Trophoblast cell (in vitro differentiated cells and primary cell): ENCODE results near the gene PIH1D1.

Source experiments
- DNase-seq, 2 donors: peaks; one replicate each; pipeline ENCODE4 v3.0.0-alpha.2; 2016
- H2AFZ ChIP-seq: 2 replicates; pipeline ENCODE4 v1.6.1; 2013; ENCODE audit warnings: low read length, moderate library complexity, mild to moderate bottlenecking; ENCODE audit not compliant: insufficient read depth, poor library complexity
- H2AK5ac ChIP-seq: 2 replicates; pipeline ENCODE4 v1.6.1; 2013; ENCODE audit warnings: mild to moderate bottlenecking, low read length
- H2BK120ac ChIP-seq: 2 replicates; pipeline ENCODE4 v1.6.1; 2013; ENCODE audit warnings: low read length, mild to moderate bottlenecking, moderate library complexity; ENCODE audit not compliant: insufficient read depth, poor library complexity
- H2BK12ac ChIP-seq: 2 replicates; pipeline ENCODE4 v1.6.1; 2013; ENCODE audit warnings: mild to moderate bottlenecking, low read length, moderate library complexity
- H2BK5ac ChIP-seq: 2 replicates; pipeline ENCODE4 v1.6.1; 2013; ENCODE audit warnings: low read length, low read depth, moderate library complexity, mild to moderate bottlenecking; ENCODE audit not compliant: poor library complexity
- H3K14ac ChIP-seq: 2 replicates; pipeline ENCODE4 v1.6.1; 2013; ENCODE audit warnings: mild to moderate bottlenecking, low read length
- H3K18ac ChIP-seq: 2 replicates; pipeline ENCODE4 v1.6.1; 2013; ENCODE audit warnings: mild to moderate bottlenecking, low read length
- H3K23ac ChIP-seq: 2 replicates; pipeline ENCODE4 v1.6.1; 2013; ENCODE audit warnings: low read length
- H3K27ac ChIP-seq: 2 replicates; pipeline ENCODE4 v1.5.1; 2013; ENCODE audit warnings: low read depth, mild to moderate bottlenecking, inconsistent platforms, low read length, moderate library complexity
- H3K27me3 ChIP-seq: 2 replicates; pipeline ENCODE4 v1.6.1; 2013; ENCODE audit warnings: inconsistent platforms, mild to moderate bottlenecking, low read length, moderate library complexity; ENCODE audit not compliant: insufficient read depth
- H3K36me3 ChIP-seq, 2 experiments: 1 replicate in 1 of 2; 2 replicates in 1 of 2; pipeline ENCODE4 v1.6.1; 2013; ENCODE audit warnings: low read length in 2 of 2, mild to moderate bottlenecking in 2 of 2, moderate library complexity in 1 of 2; ENCODE audit not compliant: insufficient read depth in 2 of 2, control insufficient read depth in 1 of 2
- H3K4ac ChIP-seq: 2 replicates; pipeline ENCODE4 v1.6.1; 2013; ENCODE audit warnings: low read depth, mild to moderate bottlenecking, low read length, moderate library complexity
- H3K4me1 ChIP-seq, 2 experiments: 1 replicate in 1 of 2; 2 replicates in 1 of 2; pipeline ENCODE4 v1.6.1; 2013; ENCODE audit warnings: low read length in 2 of 2, mild to moderate bottlenecking in 2 of 2, moderate library complexity in 1 of 2; ENCODE audit not compliant: insufficient read depth in 2 of 2, control insufficient read depth in 1 of 2
- H3K4me2 ChIP-seq: 2 replicates; pipeline ENCODE4 v1.6.1; 2013; ENCODE audit warnings: inconsistent platforms, mild to moderate bottlenecking, low read length, moderate library complexity
- H3K4me3 ChIP-seq: 2 replicates; pipeline ENCODE4 v1.5.1; 2013; ENCODE audit warnings: mild to moderate bottlenecking, low read depth, low read length, inconsistent platforms
- H3K79me1 ChIP-seq: one replicate; pipeline ENCODE4 v1.6.1; 2013; ENCODE audit warnings: low read length
- H3K79me2 ChIP-seq: 2 replicates; pipeline ENCODE4 v1.6.1; 2013; ENCODE audit warnings: low read length, mild to moderate bottlenecking; ENCODE audit not compliant: control insufficient read depth, insufficient read depth, poor library complexity
- H3K9ac ChIP-seq: 2 replicates; pipeline ENCODE4 v1.6.1; 2013; ENCODE audit warnings: mild to moderate bottlenecking, low read length
- H3K9me3 ChIP-seq: 2 replicates; pipeline ENCODE4 v1.6.1; 2013; ENCODE audit warnings: low read depth, mild to moderate bottlenecking, control low read depth, inconsistent platforms, low read length; ENCODE audit not compliant: insufficient read depth
- H4K12ac ChIP-seq: 2 replicates; pipeline ENCODE4 v1.6.1; 2013; ENCODE audit warnings: low read depth, mild to moderate bottlenecking, low read length, moderate library complexity
- H4K8ac ChIP-seq: 2 replicates; pipeline ENCODE4 v1.6.1; 2013; ENCODE audit warnings: low read depth, mild to moderate bottlenecking, low read length, moderate library complexity
- H4K91ac ChIP-seq: one replicate; pipeline ENCODE4 v1.6.1; 2013; ENCODE audit warnings: low read depth, mild to moderate bottlenecking, low read length, moderate library complexity
- WGBS: extraction: QIAGEN DNeasy Blood & Tissue Kit; methylation state at CpG from one replicate; pipeline ENCODE4 v1.1.7; 2013; ENCODE audit warnings: missing lambda C conversion rate; ENCODE audit not compliant: insufficient read length, insufficient coverage; ENCODE audit errors: extremely low coverage; 5-methylcytosine and 5-hydroxymethylcytosine counted together

PIH1D1 gene

GRCh38 chr19:49481020-49481683 lies 29.5 kb upstream of the PIH1D1 start:
- Histone ChIP-seq H3K27ac (no peak overlapping the region), H3K18ac (no peak overlapping the region), H3K9me3 (no peaks in the 10 kb centered on the region), H3K4me3 (no peak overlapping the region), H3K4me2 (no peak overlapping the region), H2BK5ac (no peak overlapping the region), H2AK5ac (no peak overlapping the region), H3K4me1 (no peaks in the 10 kb centered on the region), H3K4ac (no peak overlapping the region), H3K14ac (no peak overlapping the region), H3K79me1 (no peaks in the 10 kb centered on the region), H3K9ac (no peak overlapping the region), H2BK120ac (no peak overlapping the region), H2AFZ (no peak overlapping the region), H3K79me2 (no peaks in the 10 kb centered on the region), H3K23ac (no peak overlapping the region), H4K91ac (no peak overlapping the region), H4K12ac (no peak overlapping the region), H3K36me3 (no peaks in the 10 kb centered on the region), H3K27me3 (no peaks in the 10 kb centered on the region), H2BK12ac (no peak overlapping the region), H4K8ac (no peak overlapping the region)
- no peak for DNase-seq
- WGBS, result no CpG with 5 or more reads among the region's 7 CpGs

DNA sequence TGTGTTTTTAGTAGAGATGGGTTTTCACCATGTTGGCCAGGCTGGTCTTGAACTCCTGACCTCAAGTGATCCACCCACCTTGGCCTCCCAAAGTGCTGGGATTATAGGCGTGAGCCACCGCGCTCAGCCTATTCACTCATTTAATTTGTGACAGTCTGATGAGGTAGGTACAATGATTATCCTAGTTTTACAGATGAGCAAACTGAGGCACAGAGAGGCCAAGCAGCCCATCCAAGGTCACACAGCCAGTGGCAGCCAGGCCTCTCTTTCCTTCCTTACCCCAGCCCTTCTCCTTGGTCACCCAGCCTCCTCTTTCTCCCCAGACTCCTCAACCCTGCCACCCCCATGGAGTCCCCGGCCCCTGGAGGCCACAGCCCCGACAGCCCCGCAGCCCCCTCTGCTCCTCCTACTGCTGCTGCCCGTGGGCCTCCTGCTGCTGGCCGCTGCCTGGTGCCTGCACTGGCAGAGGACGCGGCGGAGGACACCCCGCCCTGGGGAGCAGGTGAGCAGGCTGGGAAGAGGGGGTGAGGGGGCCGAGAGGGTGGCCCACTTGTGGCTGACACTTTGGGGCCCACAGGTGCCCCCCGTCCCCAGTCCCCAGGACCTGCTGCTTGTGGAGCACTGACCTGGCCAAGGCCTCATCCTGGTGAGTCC lies 28.5 kb upstream of the PIH1D1 start:
- Histone ChIP-seq H2BK12ac (no peak overlapping the region), H3K23ac (no peak overlapping the region), H3K18ac (no peak overlapping the region), H3K4me3 (no peak overlapping the region), H4K12ac (no peak overlapping the region), H4K91ac (no peak overlapping the region), H3K36me3 (no peaks in the 10 kb centered on the region), H3K79me1 (no peaks in the 10 kb centered on the region), H3K4me2 (no peak overlapping the region), H2AFZ (no peak overlapping the region), H2AK5ac (no peak overlapping the region), H3K9me3 (no peaks in the 10 kb centered on the region), H3K9ac (no peak overlapping the region), H3K27me3 (no peaks in the 10 kb centered on the region), H3K4me1 (no peaks in the 10 kb centered on the region), H2BK120ac (no peak overlapping the region), H3K27ac (no peak overlapping the region), H3K14ac (no peak overlapping the region), H3K79me2 (no peaks in the 10 kb centered on the region), H2BK5ac (no peak overlapping the region), H4K8ac (no peak overlapping the region), H3K4ac (no peak overlapping the region)
- DNase-seq, result no peak
- no CpG with 5 or more reads among the region's 14 CpGs for WGBS

DNA sequence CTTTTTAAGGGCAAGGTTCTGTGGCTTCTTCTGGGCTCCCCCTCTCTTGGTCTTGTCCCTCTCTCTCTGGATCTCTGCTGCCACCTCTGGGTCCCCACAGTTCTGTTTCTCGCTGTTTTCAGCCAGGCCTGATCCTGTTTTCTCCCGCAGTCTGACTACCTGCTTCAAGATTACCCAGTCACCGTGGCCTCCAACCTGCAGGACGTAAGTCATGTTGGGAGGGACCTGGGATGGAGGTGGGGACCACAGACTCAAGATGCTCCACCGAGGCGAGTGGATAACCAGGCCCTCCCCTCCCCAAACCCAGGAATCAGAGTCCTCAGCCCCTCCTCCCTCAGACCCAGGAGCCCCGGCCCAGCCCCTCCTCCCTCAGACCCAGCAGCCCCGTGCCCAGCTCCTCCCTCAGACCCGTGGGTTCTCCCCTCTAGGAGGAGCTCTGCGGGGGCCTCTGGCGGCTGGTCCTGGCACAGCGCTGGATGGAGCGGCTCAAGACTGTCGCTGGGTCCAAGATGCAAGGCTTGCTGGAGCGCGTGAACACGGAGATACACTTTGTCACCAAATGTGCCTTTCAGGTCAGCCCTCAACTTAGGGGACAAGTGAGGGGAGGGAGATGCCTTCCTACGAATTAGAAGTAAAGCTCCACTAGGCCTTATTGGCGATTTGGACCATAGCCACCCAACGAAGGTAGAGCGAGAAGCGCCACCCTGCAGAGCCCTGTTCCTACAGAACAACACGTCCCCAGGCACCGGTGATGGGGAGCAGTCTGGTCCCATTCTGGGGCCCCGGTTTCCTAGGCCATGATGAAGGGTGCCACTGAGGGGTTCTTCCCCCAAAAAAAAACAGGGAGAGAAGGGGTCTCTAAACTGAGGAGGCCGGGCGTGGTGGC lies 24.6 kb upstream of the PIH1D1 start:
- Histone ChIP-seq H4K91ac (no peak overlapping the region), H3K4me1 (no peaks in the 10 kb centered on the region), H2BK5ac (no peak overlapping the region), H2BK120ac (no peak overlapping the region), H3K4ac (no peak overlapping the region), H4K12ac (no peak overlapping the region), H3K79me1 (no peaks in the 10 kb centered on the region), H3K27ac (no peak overlapping the region), H2AK5ac (no peak overlapping the region), H3K4me3 (no peak overlapping the region), H3K36me3 (no peaks in the 10 kb centered on the region), H2AFZ (no peak overlapping the region), H3K18ac (no peak overlapping the region), H2BK12ac (no peak overlapping the region), H3K9me3 (no peaks in the 10 kb centered on the region), H3K14ac (no peak overlapping the region), H3K79me2 (no peaks in the 10 kb centered on the region), H4K8ac (no peak overlapping the region), H3K23ac (no peak overlapping the region), H3K9ac (no peak overlapping the region), H3K27me3 (no peaks in the 10 kb centered on the region), H3K4me2 (peak overlapping the region; percentile 32)
- DNase-seq, result peak; percentile 44 to 61
- no CpG with 5 or more reads among the region's 27 CpGs for WGBS

- Histone ChIP-seq H4K12ac (no peak overlapping the region), H3K36me3 (peaks cover 2 to 3% of the 10 kb centered on the region in 2 experiments), H3K79me1 (no peaks in the 10 kb centered on the region), H2BK12ac (no peak overlapping the region), H3K9ac (no peak overlapping the region), H3K4me3 (no peak overlapping the region), H3K14ac (no peak overlapping the region), H3K27ac (no peak overlapping the region), H2AFZ (no peak overlapping the region), H3K18ac (no peak overlapping the region), H3K4me2 (no peak overlapping the region), H2BK5ac (no peak overlapping the region), H3K79me2 (no peaks in the 10 kb centered on the region), H3K4ac (no peak overlapping the region), H4K8ac (no peak overlapping the region), H3K9me3 (no peaks in the 10 kb centered on the region), H3K23ac (no peak overlapping the region), H3K4me1 (no peaks in the 10 kb centered on the region), H2AK5ac (no peak overlapping the region), H3K27me3 (no peaks in the 10 kb centered on the region), H2BK120ac (no peak overlapping the region), H4K91ac (no peak overlapping the region)
- no CpG with 5 or more reads among the region's 15 CpGs for WGBS
- DNase-seq, result no peak
Measured at GRCh38 chr19:49475191-49475917, 23.7 kb upstream of the PIH1D1 start.
